Measurements from ENCODE around the gene TMEM150C. TPM values are rescaled to one million over a fixed set of nuclear protein-coding genes. Genes with fewer than 3 reads are reported as not detected.

Gene TMEM150C
- polyA plus RNA-seq, 1 experiment = 0.96 TPM

GRCh38 chr4:82439088-82439487 is 122.7 kb downstream of the TMEM150C start:
- DNase-seq (ENCODE audit: low read depth) = no peak
- Histone ChIP-seq H3K4me3 (ENCODE audit: low read depth, low read length) (no peak overlapping the region), H3K27me3 (ENCODE audit: control insufficient read depth, insufficient read depth, low read length) (no peaks in the 10 kb centered on the region), H3K36me3 (ENCODE audit: control insufficient read depth, insufficient read depth, low read length) (peaks cover 2% of the 10 kb centered on the region; the same call in 1 of the 2 replicates)
- ChIA-PET POLR2A (no interaction called here), CTCF (interaction anchor here (1.1 to 3.1 kb wide), 3 partner anchors 9 to 11 kb away, joined by 4 to 14 read pairs (median 4); no protein-coding TSS in a partner anchor)
- TF ChIP-seq CTCF (IDR thresholded peaks at IDR 0.05; ENCODE audit: insufficient read depth, low read depth, low read length) = no peak

GRCh38 chr4:82437285-82438005 is 124.3 kb downstream of the TMEM150C start:
- Histone ChIP-seq H3K36me3 (ENCODE audit: control insufficient read depth, insufficient read depth, low read length) (peaks cover 2% of the 10 kb centered on the region; the same call in 1 of the 2 replicates), H3K4me3 (ENCODE audit: low read depth, low read length) (no peak overlapping the region), H3K27me3 (ENCODE audit: control insufficient read depth, insufficient read depth, low read length) (no peaks in the 10 kb centered on the region)
- no peak for DNase-seq (ENCODE audit: low read depth)
- ChIA-PET POLR2A (no interaction called here), CTCF (interaction anchor here (0.7 to 1.5 kb wide), 2 partner anchors 8 to 10 kb away, joined by 3 to 9 read pairs; no protein-coding TSS in a partner anchor)
- TF ChIP-seq CTCF (IDR thresholded peaks at IDR 0.05; ENCODE audit: insufficient read depth, low read depth, low read length) = no peak

- no peak for DNase-seq (ENCODE audit: low read depth)
- TF ChIP-seq CTCF (IDR thresholded peaks at IDR 0.05; ENCODE audit: insufficient read depth, low read depth, low read length) = no peak
- Histone ChIP-seq H3K27me3 (ENCODE audit: control insufficient read depth, insufficient read depth, low read length) (no peaks in the 10 kb centered on the region), H3K4me3 (ENCODE audit: low read depth, low read length) (no peak overlapping the region), H3K36me3 (ENCODE audit: control insufficient read depth, insufficient read depth, low read length) (peaks cover 2% of the 10 kb centered on the region; the same call in 1 of the 2 replicates)
- ChIA-PET CTCF (interaction anchor here (0.7 to 1.5 kb wide), 2 partner anchors 8 to 9 kb away, joined by 3 to 9 read pairs; no protein-coding TSS in a partner anchor), POLR2A (no interaction called here)
These were observed 125.0 kb downstream of the TMEM150C start for GRCh38 chr4:82436780-82437179.

- Histone ChIP-seq H3K27me3 (ENCODE audit: control insufficient read depth, insufficient read depth, low read length) (no peaks in the 10 kb centered on the region), H3K4me3 (ENCODE audit: low read depth, low read length) (no peak overlapping the region), H3K36me3 (ENCODE audit: control insufficient read depth, insufficient read depth, low read length) (peaks cover 2% of the 10 kb centered on the region; the same call in 1 of the 2 replicates)
- TF ChIP-seq CTCF (IDR thresholded peaks at IDR 0.05; ENCODE audit: insufficient read depth, low read depth, low read length) = no peak
- CTCF ChIA-PET = no interaction called here
- no peak for DNase-seq (ENCODE audit: low read depth)
- POLR2A ChIA-PET = no interaction called here
These were observed 125.7 kb downstream of the TMEM150C start for GRCh38 chr4:82436130-82436529.

- H3K4me3 ChIP-seq (ENCODE audit: low read depth, low read length) = no peak overlapping the region
- H3K27me3 ChIP-seq (ENCODE audit: control insufficient read depth, insufficient read depth, low read length) = no peaks in the 10 kb centered on the region
- POLR2A ChIA-PET = no interaction called here
- DNase-seq (ENCODE audit: low read depth) = no peak
- CTCF ChIA-PET = interaction anchor here (0.6 to 1.2 kb wide), 3 partner anchors 9 to 50 kb away, joined by 3 read pairs; no protein-coding TSS in a partner anchor
- no peak for TF ChIP-seq CTCF (IDR thresholded peaks at IDR 0.05; ENCODE audit: insufficient read depth, low read depth, low read length)
- peaks cover 2% of the 10 kb centered on the region; the same call in 1 of the 2 replicates for H3K36me3 ChIP-seq (ENCODE audit: control insufficient read depth, insufficient read depth, low read length)
These were observed 126.8 kb downstream of the TMEM150C start for GRCh38 chr4:82434949-82435348.

Measured in BJ (cell line).